ENCODE data around the gene PLD1. TPM values are rescaled to one million over a fixed set of nuclear protein-coding genes. Genes with fewer than 3 reads are reported as not detected.

The PLD1 gene
- polyA plus RNA-seq, 1 donor, result 87.6 TPM

GRCh38 chr3:171685116-171685895 lies 125.0 kb downstream of the PLD1 start:
- H3K36me3 ChIP-seq (ENCODE audit: control insufficient read depth, insufficient read depth, low read length), result peaks cover 10% of the 10 kb centered on the region
- 86% methylated on average over 1 of the region's 6 CpGs for WGBS (ENCODE audit: insufficient coverage, low lambda C conversion rate)
- H3K27ac ChIP-seq (ENCODE audit: low read length), result peak overlapping the region; percentile 87
- peaks cover 38% of the 10 kb centered on the region for H3K4me1 ChIP-seq (ENCODE audit: control insufficient read depth, insufficient read depth, low read length)
- no peak overlapping the region for H3K4me3 ChIP-seq (ENCODE audit: low read length)
- H3K9me3 ChIP-seq (ENCODE audit: control insufficient read depth, low read depth, low read length), result no peaks in the 10 kb centered on the region
- no peaks in the 10 kb centered on the region for H3K27me3 ChIP-seq (ENCODE audit: control insufficient read depth, insufficient read depth, low read length)
- DNase-seq, result peak in 1 of 2 donors; percentile 22

GRCh38 chr3:171684221-171684620 lies 126.1 kb downstream of the PLD1 start:
- no peak overlapping the region for H3K4me3 ChIP-seq (ENCODE audit: low read length)
- peaks cover 7% of the 10 kb centered on the region for H3K36me3 ChIP-seq (ENCODE audit: control insufficient read depth, insufficient read depth, low read length)
- H3K4me1 ChIP-seq (ENCODE audit: control insufficient read depth, insufficient read depth, low read length), result peaks cover 47% of the 10 kb centered on the region
- DNase-seq, result peak; percentile 86 to 92
- H3K27me3 ChIP-seq (ENCODE audit: control insufficient read depth, insufficient read depth, low read length), result no peaks in the 10 kb centered on the region
- H3K9me3 ChIP-seq (ENCODE audit: control insufficient read depth, low read depth, low read length), result no peaks in the 10 kb centered on the region
- WGBS (ENCODE audit: insufficient coverage, low lambda C conversion rate), result no CpG with 5 or more reads among the region's 2 CpGs
- H3K27ac ChIP-seq (ENCODE audit: low read length), result peak overlapping the region; percentile 87

GRCh38 chr3:171682743-171683142 lies 127.5 kb downstream of the PLD1 start:
- no peak overlapping the region for H3K4me3 ChIP-seq (ENCODE audit: low read length)
- peak overlapping the region; percentile 87 for H3K27ac ChIP-seq (ENCODE audit: low read length)
- H3K36me3 ChIP-seq (ENCODE audit: control insufficient read depth, insufficient read depth, low read length), result peaks cover 2% of the 10 kb centered on the region
- no peak for DNase-seq
- no peaks in the 10 kb centered on the region for H3K27me3 ChIP-seq (ENCODE audit: control insufficient read depth, insufficient read depth, low read length)
- no peaks in the 10 kb centered on the region for H3K9me3 ChIP-seq (ENCODE audit: control insufficient read depth, low read depth, low read length)
- peaks cover 61% of the 10 kb centered on the region for H3K4me1 ChIP-seq (ENCODE audit: control insufficient read depth, insufficient read depth, low read length)
- 100% methylated on average over 1 of the region's 3 CpGs for WGBS (ENCODE audit: insufficient coverage, low lambda C conversion rate)

- WGBS (ENCODE audit: insufficient coverage, low lambda C conversion rate), result 23% methylated on average over 4 of the region's 6 CpGs
- H3K27ac ChIP-seq (ENCODE audit: low read length), result peak overlapping the region; percentile 95
- H3K9me3 ChIP-seq (ENCODE audit: control insufficient read depth, low read depth, low read length), result no peaks in the 10 kb centered on the region
- H3K27me3 ChIP-seq (ENCODE audit: control insufficient read depth, insufficient read depth, low read length), result no peaks in the 10 kb centered on the region
- H3K36me3 ChIP-seq (ENCODE audit: control insufficient read depth, insufficient read depth, low read length), result peaks cover 4% of the 10 kb centered on the region
- H3K4me3 ChIP-seq (ENCODE audit: low read length), result no peak overlapping the region
- H3K4me1 ChIP-seq (ENCODE audit: control insufficient read depth, insufficient read depth, low read length), result peaks cover 77% of the 10 kb centered on the region
- DNase-seq, result peak; percentile 68 to 84
Measured at GRCh38 chr3:171680726-171681411, 129.4 kb downstream of the PLD1 start.

- peaks cover 70% of the 10 kb centered on the region for H3K4me1 ChIP-seq (ENCODE audit: control insufficient read depth, insufficient read depth, low read length)
- peaks cover 4% of the 10 kb centered on the region for H3K36me3 ChIP-seq (ENCODE audit: control insufficient read depth, insufficient read depth, low read length)
- WGBS (ENCODE audit: insufficient coverage, low lambda C conversion rate), result 0% methylated on average over 1 of the region's 3 CpGs
- H3K27me3 ChIP-seq (ENCODE audit: control insufficient read depth, insufficient read depth, low read length), result no peaks in the 10 kb centered on the region
- H3K9me3 ChIP-seq (ENCODE audit: control insufficient read depth, low read depth, low read length), result no peaks in the 10 kb centered on the region
- DNase-seq, result peak; percentile 48 to 86
- peak overlapping the region; percentile 95 for H3K27ac ChIP-seq (ENCODE audit: low read length)
- no peak overlapping the region for H3K4me3 ChIP-seq (ENCODE audit: low read length)
Measured at GRCh38 chr3:171678971-171679492, 131.3 kb downstream of the PLD1 start.

DNA sequence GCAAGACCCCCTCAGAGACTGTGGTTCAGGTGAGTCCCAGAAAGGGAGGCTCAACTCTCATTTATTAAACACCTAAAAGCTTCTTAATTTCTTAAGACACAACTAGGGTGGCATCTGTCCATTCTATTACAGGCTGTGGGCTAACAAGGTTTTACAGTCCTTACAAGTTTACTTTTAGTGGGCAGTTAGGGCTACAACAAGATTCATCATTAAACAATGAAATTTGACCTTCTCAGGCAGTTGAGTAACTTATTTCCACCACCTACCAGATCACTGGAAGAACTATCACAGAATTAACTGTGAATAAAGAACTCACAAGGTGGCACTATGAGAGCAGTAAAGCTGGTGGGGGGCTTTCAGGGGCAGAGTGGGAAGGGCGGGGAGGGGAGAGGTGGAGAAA lies 132.6 kb downstream of the PLD1 start:
- Histone ChIP-seq H3K27me3 (ENCODE audit: control insufficient read depth, insufficient read depth, low read length) (no peaks in the 10 kb centered on the region), H3K4me3 (ENCODE audit: low read length) (no peak overlapping the region), H3K9me3 (ENCODE audit: control insufficient read depth, low read depth, low read length) (no peaks in the 10 kb centered on the region), H3K4me1 (ENCODE audit: control insufficient read depth, insufficient read depth, low read length) (peaks cover 58% of the 10 kb centered on the region), H3K36me3 (ENCODE audit: control insufficient read depth, insufficient read depth, low read length) (peaks cover 8% of the 10 kb centered on the region), H3K27ac (ENCODE audit: low read length) (peak overlapping the region; percentile 95)
- WGBS (ENCODE audit: insufficient coverage, low lambda C conversion rate), result no CpG with 5 or more reads among the region's 1 CpG
- peak in 1 of 2 donors; percentile 19 for DNase-seq

- Histone ChIP-seq H3K36me3 (ENCODE audit: control insufficient read depth, insufficient read depth, low read length) (peaks cover 16% of the 10 kb centered on the region), H3K27me3 (ENCODE audit: control insufficient read depth, insufficient read depth, low read length) (no peaks in the 10 kb centered on the region), H3K9me3 (ENCODE audit: control insufficient read depth, low read depth, low read length) (no peaks in the 10 kb centered on the region), H3K27ac (ENCODE audit: low read length) (peak overlapping the region; percentile 95), H3K4me3 (ENCODE audit: low read length) (peak overlapping the region; percentile 6), H3K4me1 (ENCODE audit: control insufficient read depth, insufficient read depth, low read length) (peaks cover 50% of the 10 kb centered on the region)
- no CpG with 5 or more reads among the region's 10 CpGs for WGBS (ENCODE audit: insufficient coverage, low lambda C conversion rate)
- DNase-seq, result peak; percentile 93 to 97
Measured at GRCh38 chr3:171676601-171677175, 133.6 kb downstream of the PLD1 start.

- H3K9me3 ChIP-seq (ENCODE audit: control insufficient read depth, low read depth, low read length), result no peaks in the 10 kb centered on the region
- WGBS (ENCODE audit: insufficient coverage, low lambda C conversion rate), result no CpG with 5 or more reads among the region's 1 CpG
- DNase-seq, result no peak
- peak overlapping the region; percentile 45 for H3K27ac ChIP-seq (ENCODE audit: low read length)
- no peak overlapping the region for H3K4me3 ChIP-seq (ENCODE audit: low read length)
- no peaks in the 10 kb centered on the region for H3K27me3 ChIP-seq (ENCODE audit: control insufficient read depth, insufficient read depth, low read length)
- H3K4me1 ChIP-seq (ENCODE audit: control insufficient read depth, insufficient read depth, low read length), result peaks cover 30% of the 10 kb centered on the region
- peaks cover 34% of the 10 kb centered on the region for H3K36me3 ChIP-seq (ENCODE audit: control insufficient read depth, insufficient read depth, low read length)
Measured at GRCh38 chr3:171673951-171674350, 136.3 kb downstream of the PLD1 start.

- Histone ChIP-seq H3K27ac (ENCODE audit: low read length) (no peak overlapping the region), H3K4me3 (ENCODE audit: low read length) (no peak overlapping the region), H3K9me3 (ENCODE audit: control insufficient read depth, low read depth, low read length) (no peaks in the 10 kb centered on the region), H3K36me3 (ENCODE audit: control insufficient read depth, insufficient read depth, low read length) (peaks cover 44% of the 10 kb centered on the region), H3K27me3 (ENCODE audit: control insufficient read depth, insufficient read depth, low read length) (no peaks in the 10 kb centered on the region), H3K4me1 (ENCODE audit: control insufficient read depth, insufficient read depth, low read length) (peaks cover 16% of the 10 kb centered on the region)
- WGBS (ENCODE audit: insufficient coverage, low lambda C conversion rate), result no CpG with 5 or more reads among the region's 5 CpGs
- no peak for DNase-seq
Measured at GRCh38 chr3:171672538-171672937, 137.7 kb downstream of the PLD1 start.

DNA sequence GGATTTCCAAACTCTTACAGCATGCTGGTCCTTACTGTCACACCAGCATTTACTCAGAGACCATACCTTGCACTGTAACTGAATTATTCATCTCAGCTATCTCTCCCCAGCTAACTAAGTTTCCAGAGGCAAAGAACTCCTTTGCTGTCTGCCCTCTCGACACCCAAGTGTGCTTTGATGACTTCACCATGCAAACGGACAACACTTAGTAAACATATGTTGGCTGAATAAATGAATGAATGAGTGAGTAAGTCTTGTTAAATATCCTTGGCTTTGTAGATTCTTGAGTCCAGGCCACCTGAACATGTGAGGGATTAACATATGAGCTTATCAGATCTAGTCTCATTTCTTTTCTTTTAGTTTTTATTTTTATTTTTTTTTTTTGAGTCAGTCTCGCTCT lies 138.2 kb downstream of the PLD1 start:
- no peaks in the 10 kb centered on the region for H3K27me3 ChIP-seq (ENCODE audit: control insufficient read depth, insufficient read depth, low read length)
- H3K27ac ChIP-seq (ENCODE audit: low read length), result no peak overlapping the region
- no peaks in the 10 kb centered on the region for H3K9me3 ChIP-seq (ENCODE audit: control insufficient read depth, low read depth, low read length)
- no peak for DNase-seq
- 75% methylated on average over 1 of the region's 3 CpGs for WGBS (ENCODE audit: insufficient coverage, low lambda C conversion rate)
- H3K4me1 ChIP-seq (ENCODE audit: control insufficient read depth, insufficient read depth, low read length), result peaks cover 12% of the 10 kb centered on the region
- H3K36me3 ChIP-seq (ENCODE audit: control insufficient read depth, insufficient read depth, low read length), result peaks cover 48% of the 10 kb centered on the region
- H3K4me3 ChIP-seq (ENCODE audit: low read length), result no peak overlapping the region

Measured in large intestine (tissue), 3 donors.